ENCODE measurements around the gene ADRA2B.

ADRA2B gene

GRCh38 chr2:96152304-96153161 is 36.2 kb upstream of the ADRA2B start:
- TF ChIP-seq FOXM1 (IDR thresholded peaks at IDR 0.05; ENCODE audit: borderline replicate concordance, low read depth) = no peak
- TF ChIP-seq USF1 (IDR thresholded peaks at IDR 0.05) = no peak
- TF ChIP-seq ZBTB7A (IDR thresholded peaks at IDR 0.05; ENCODE audit: low read depth) = no peak
- no peak for TF ChIP-seq NFIC (IDR thresholded peaks at IDR 0.05)
- TF ChIP-seq EP300 (IDR thresholded peaks at IDR 0.05; ENCODE audit: borderline replicate concordance) = no peak
- TF ChIP-seq CEBPB (IDR thresholded peaks at IDR 0.05) = no peak
- TF ChIP-seq CREB1 (IDR thresholded peaks at IDR 0.05; ENCODE audit: low read depth) = no peak
- TF ChIP-seq TCF12 (IDR thresholded peaks at IDR 0.05; ENCODE audit: low read depth) = no peak
- no peak for TF ChIP-seq EGR1 (IDR thresholded peaks at IDR 0.05)
- TF ChIP-seq TEAD4 (IDR thresholded peaks at IDR 0.05) = no peak
- no peak for TF ChIP-seq YY1 (IDR thresholded peaks at IDR 0.05; ENCODE audit: low read depth)
- no peak for TF ChIP-seq TAF1 (IDR thresholded peaks at IDR 0.05; ENCODE audit: low read depth)
- no peak for TF ChIP-seq REST (IDR thresholded peaks at IDR 0.05; ENCODE audit: low read depth)
- no peak for TF ChIP-seq MAX (IDR thresholded peaks at IDR 0.05)
- TF ChIP-seq RAD21 (IDR thresholded peaks at IDR 0.05; ENCODE audit: low read depth) = no peak

- no peak for TF ChIP-seq REST (IDR thresholded peaks at IDR 0.05; ENCODE audit: low read depth)
- TF ChIP-seq RAD21 (IDR thresholded peaks at IDR 0.05; ENCODE audit: low read depth) = no peak
- TF ChIP-seq EP300 (IDR thresholded peaks at IDR 0.05; ENCODE audit: borderline replicate concordance) = no peak
- TF ChIP-seq YY1 (IDR thresholded peaks at IDR 0.05; ENCODE audit: low read depth) = no peak
Observed at GRCh38 chr2:96151595-96152303, 35.4 kb upstream of the ADRA2B start.

- TF ChIP-seq RAD21 (IDR thresholded peaks at IDR 0.05; ENCODE audit: low read depth) (no peak), TAF1 (IDR thresholded peaks at IDR 0.05; ENCODE audit: low read depth) (no peak), REST (IDR thresholded peaks at IDR 0.05; ENCODE audit: low read depth) (no peak), TCF12 (IDR thresholded peaks at IDR 0.05; ENCODE audit: low read depth) (no peak), ZBTB7A (IDR thresholded peaks at IDR 0.05; ENCODE audit: low read depth) (no peak), TEAD4 (IDR thresholded peaks at IDR 0.05) (no peak), MAX (IDR thresholded peaks at IDR 0.05) (no peak), FOXM1 (IDR thresholded peaks at IDR 0.05; ENCODE audit: borderline replicate concordance, low read depth) (no peak), CEBPB (IDR thresholded peaks at IDR 0.05) (no peak), EGR1 (IDR thresholded peaks at IDR 0.05) (no peak), CREB1 (IDR thresholded peaks at IDR 0.05; ENCODE audit: low read depth) (no peak), USF1 (IDR thresholded peaks at IDR 0.05) (no peak), YY1 (IDR thresholded peaks at IDR 0.05; ENCODE audit: low read depth) (no peak), EP300 (IDR thresholded peaks at IDR 0.05; ENCODE audit: borderline replicate concordance) (no peak), NFIC (IDR thresholded peaks at IDR 0.05) (no peak)
Observed at GRCh38 chr2:96150791-96151594, 34.6 kb upstream of the ADRA2B start.
